ENCODE measurements around the gene EMB.
"Not testable (repeated sequence)": the region's sequence is repeated elsewhere in the genome, so short reads cannot be mapped to it uniquely, and the experiment has no call there.

Gene EMB, protein sequence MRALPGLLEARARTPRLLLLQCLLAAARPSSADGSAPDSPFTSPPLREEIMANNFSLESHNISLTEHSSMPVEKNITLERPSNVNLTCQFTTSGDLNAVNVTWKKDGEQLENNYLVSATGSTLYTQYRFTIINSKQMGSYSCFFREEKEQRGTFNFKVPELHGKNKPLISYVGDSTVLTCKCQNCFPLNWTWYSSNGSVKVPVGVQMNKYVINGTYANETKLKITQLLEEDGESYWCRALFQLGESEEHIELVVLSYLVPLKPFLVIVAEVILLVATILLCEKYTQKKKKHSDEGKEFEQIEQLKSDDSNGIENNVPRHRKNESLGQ

DNA sequence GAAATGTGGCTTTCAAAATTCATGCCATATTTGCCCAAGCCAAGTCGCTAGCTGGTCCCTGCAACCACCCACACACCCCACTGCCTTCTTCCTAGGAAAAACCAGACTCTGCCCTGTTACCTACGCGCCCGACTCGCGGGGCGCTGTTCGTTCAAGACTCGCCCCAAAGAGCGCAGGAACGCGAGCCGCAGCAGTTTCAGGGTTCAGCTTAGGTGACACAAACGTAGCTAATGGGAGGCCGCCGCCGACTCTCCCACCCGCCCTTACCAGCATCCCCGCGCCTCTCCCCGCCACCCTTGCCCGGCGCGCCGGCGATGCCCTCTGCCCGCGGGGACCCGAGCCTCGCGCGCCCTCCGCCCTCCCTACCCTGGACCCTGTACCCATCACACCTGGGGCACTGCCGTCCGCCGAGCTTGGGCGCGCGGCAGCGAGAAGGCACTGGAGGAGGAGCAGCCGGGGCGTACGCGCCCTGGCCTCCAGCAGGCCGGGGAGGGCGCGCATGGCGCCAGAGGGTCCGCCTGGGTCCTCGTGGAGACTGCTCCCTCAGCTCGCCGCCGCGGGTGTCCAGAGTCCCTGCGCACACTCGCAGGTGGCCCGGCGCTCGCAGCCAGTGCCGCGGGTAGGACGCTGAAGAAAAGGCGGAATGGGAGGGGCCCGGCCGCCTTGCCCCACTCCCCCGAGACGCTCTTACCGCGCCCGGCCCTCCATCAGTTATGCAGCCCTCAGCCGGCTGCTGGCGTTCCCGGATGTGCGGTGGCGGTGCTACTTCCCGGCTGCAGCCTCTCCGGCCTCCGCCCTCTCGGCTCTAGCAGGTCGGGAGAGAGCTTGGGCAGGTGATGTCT is at the start of gene EMB:
TSS of gene EMB (minus strand) at position 638 of the 842 bp plus-strand sequence. CDS start at position 501, 137 bp downstream.
- Histone ChIP-seq H3K4me3 (ENCODE audit: low read depth in 1 of 5, low read length in 5 of 5) (peak within 1 kb of the TSS; percentile 55 to 67 (median 57)), H3K27ac (ENCODE audit: low read depth, low read length) (no peak within 1 kb of the TSS), H3K9me3 (ENCODE audit: control insufficient read depth in 5 of 5, low read length in 5 of 5) (no peaks in the 10 kb centered on the region), H3K4me1 (ENCODE audit: control insufficient read depth in 5 of 5, insufficient read depth in 5 of 5, low read length in 5 of 5) (peaks cover 0 to 11% (median 0%) of the 10 kb centered on the region in 5 donors), H3K27me3 (ENCODE audit: control insufficient read depth in 5 of 5, insufficient read depth in 4 of 5, low read length in 5 of 5) (peaks cover 0 to 7% (median 2%) of the 10 kb centered on the region in 5 donors), H3K9ac (ENCODE audit: low read length in 5 of 5) (peak within 1 kb of the TSS in 2 of 5 donors; percentile 17 to 55), H3K36me3 (ENCODE audit: control insufficient read depth in 5 of 5, insufficient read depth in 5 of 5, low read length in 5 of 5) (no peaks in the 10 kb centered on the region)

DNA sequence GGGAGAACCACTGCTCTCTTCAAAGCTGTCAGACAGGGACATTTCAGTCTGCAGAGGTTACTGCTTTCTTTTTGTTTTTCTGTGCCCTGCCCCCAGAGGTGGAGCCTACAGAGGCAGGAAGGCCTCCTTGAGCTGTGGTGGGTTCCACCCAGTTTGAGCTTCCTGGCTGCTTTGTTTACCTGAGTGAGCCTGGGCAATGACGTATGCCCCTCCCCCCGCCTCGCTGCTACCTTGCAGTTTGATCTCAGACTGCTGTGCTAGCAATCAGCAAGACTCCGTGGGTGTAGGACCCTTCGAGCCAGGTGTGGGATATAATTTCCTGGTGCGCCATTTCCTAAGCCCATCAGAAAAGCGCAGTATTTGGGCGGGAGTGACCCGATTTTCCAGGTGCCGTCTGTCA is 48.4 kb upstream of the EMB start:
- H3K9ac ChIP-seq (ENCODE audit: low read length in 5 of 5); H3K27me3 ChIP-seq (ENCODE audit: control insufficient read depth in 5 of 5, insufficient read depth in 4 of 5, low read length in 5 of 5); H3K27ac ChIP-seq (ENCODE audit: low read depth, low read length); H3K4me1 ChIP-seq (ENCODE audit: control insufficient read depth in 5 of 5, insufficient read depth in 5 of 5, low read length in 5 of 5); H3K36me3 ChIP-seq (ENCODE audit: control insufficient read depth in 5 of 5, insufficient read depth in 5 of 5, low read length in 5 of 5); H3K9me3 ChIP-seq (ENCODE audit: control insufficient read depth in 5 of 5, low read length in 5 of 5); H3K4me3 ChIP-seq (ENCODE audit: low read depth in 1 of 5, low read length in 5 of 5): not testable (repeated sequence)

DNA sequence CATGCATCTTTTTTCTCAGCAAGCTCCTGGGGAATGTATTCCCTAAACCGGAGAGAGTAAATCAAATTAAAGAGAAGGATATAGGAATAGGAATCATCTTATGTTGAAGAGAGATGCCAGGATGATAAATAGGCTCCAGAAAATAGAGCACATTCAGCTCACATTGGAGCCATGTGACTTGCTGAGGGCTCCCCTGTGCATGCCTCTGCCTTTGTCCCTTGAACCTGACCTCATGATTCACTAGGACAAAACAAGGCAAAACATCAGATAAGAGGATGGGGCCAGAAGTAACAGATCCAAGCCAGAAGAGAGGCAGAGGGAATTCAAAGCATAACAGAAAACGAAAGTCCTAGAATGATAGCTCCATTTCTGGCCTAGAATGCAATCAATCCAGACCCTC is 37.7 kb upstream of the EMB start:
- H3K4me3 ChIP-seq (ENCODE audit: low read depth in 1 of 5, low read length in 5 of 5); H3K27ac ChIP-seq (ENCODE audit: low read depth, low read length); H3K36me3 ChIP-seq (ENCODE audit: control insufficient read depth in 5 of 5, insufficient read depth in 5 of 5, low read length in 5 of 5); H3K9me3 ChIP-seq (ENCODE audit: control insufficient read depth in 5 of 5, low read length in 5 of 5); H3K27me3 ChIP-seq (ENCODE audit: control insufficient read depth in 5 of 5, insufficient read depth in 4 of 5, low read length in 5 of 5); H3K9ac ChIP-seq (ENCODE audit: low read length in 5 of 5); H3K4me1 ChIP-seq (ENCODE audit: control insufficient read depth in 5 of 5, insufficient read depth in 5 of 5, low read length in 5 of 5): not testable (repeated sequence)

DNA sequence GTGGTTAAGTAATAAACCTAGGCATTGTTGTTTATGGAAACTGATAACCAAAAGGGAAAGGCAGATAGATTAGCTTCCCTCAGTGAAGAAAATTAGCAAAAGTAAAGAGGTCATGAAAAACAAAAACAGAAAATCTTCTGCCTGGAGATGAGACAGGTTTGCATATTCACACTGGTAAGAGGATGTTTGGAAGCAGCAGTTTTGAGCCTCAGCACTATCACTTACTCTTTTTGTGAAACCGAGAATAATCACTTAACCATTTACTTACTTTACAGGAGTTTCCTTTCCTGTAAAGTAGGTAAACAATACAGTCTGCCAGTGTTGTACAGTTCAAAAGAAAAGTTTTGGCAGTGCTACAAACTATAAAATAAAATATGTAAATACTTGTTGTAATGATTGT is 35.5 kb upstream of the EMB start:
- Histone ChIP-seq H3K36me3 (ENCODE audit: control insufficient read depth in 5 of 5, insufficient read depth in 5 of 5, low read length in 5 of 5) (no peaks in the 10 kb centered on the region), H3K27me3 (ENCODE audit: control insufficient read depth in 5 of 5, insufficient read depth in 4 of 5, low read length in 5 of 5) (no peaks in the 10 kb centered on the region), H3K9ac (ENCODE audit: low read length in 5 of 5) (no peak overlapping the region), H3K4me3 (ENCODE audit: low read depth in 1 of 5, low read length in 5 of 5) (no peak overlapping the region), H3K9me3 (ENCODE audit: control insufficient read depth in 5 of 5, low read length in 5 of 5) (no peaks in the 10 kb centered on the region), H3K27ac (ENCODE audit: low read depth, low read length) (no peak overlapping the region), H3K4me1 (ENCODE audit: control insufficient read depth in 5 of 5, insufficient read depth in 5 of 5, low read length in 5 of 5) (no peaks in the 10 kb centered on the region)

DNA sequence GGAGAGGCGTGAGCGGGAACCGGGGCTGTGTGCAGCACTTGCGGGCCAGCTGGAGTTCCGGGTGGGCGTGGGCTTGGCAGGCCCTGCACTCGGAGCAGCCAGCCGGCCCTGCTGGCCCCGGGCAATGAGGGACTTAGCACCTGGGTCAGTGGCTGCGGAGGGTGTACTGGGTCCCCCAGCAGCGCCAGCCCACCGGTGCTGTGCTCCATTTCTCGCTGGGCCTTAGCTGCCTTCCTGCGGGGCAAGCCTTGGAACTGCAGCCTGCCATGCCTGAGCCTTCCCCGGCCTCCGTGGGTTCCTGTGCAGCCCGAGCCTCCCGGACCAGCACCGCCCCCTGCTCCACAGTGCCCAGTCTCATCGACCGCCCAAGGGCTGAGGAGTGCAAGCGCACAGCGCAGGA is 23.9 kb upstream of the EMB start:
- H3K9ac ChIP-seq (ENCODE audit: low read length in 5 of 5); H3K27ac ChIP-seq (ENCODE audit: low read depth, low read length): not testable (repeated sequence)

DNA sequence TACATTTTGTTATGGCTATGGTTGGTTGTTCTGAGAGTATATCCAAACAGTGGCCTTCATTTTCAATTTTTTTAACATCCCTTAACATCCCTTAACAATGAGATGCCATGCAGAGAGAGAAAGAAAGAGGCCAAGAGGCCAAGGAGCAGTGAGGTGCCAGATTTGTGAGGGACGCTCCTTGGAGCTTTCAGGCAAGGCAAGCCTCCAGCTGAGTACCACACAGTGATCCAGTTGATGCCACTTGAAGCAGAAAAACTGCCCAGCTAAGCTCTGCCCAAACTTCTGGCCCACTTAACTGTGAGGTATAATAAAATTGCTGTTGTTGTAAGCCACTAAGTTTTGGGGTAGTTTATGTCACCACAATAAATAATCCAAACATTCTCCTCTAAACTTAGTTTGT is 22.6 kb upstream of the EMB start:
- Histone ChIP-seq H3K4me1 (ENCODE audit: control insufficient read depth in 5 of 5, insufficient read depth in 5 of 5, low read length in 5 of 5) (no peaks in the 10 kb centered on the region), H3K9ac (ENCODE audit: low read length in 5 of 5) (no peak overlapping the region), H3K27me3 (ENCODE audit: control insufficient read depth in 5 of 5, insufficient read depth in 4 of 5, low read length in 5 of 5) (no peaks in the 10 kb centered on the region), H3K36me3 (ENCODE audit: control insufficient read depth in 5 of 5, insufficient read depth in 5 of 5, low read length in 5 of 5) (no peaks in the 10 kb centered on the region), H3K9me3 (ENCODE audit: control insufficient read depth in 5 of 5, low read length in 5 of 5) (peaks cover 0 to 4% (median 0%) of the 10 kb centered on the region in 5 donors), H3K27ac (ENCODE audit: low read depth, low read length) (no peak overlapping the region), H3K4me3 (ENCODE audit: low read depth in 1 of 5, low read length in 5 of 5) (no peak overlapping the region)

More for the DNA sequence above, 23.9 kb upstream of the EMB start:
- H3K27me3 ChIP-seq (ENCODE audit: control insufficient read depth in 5 of 5, insufficient read depth in 4 of 5, low read length in 5 of 5); H3K36me3 ChIP-seq (ENCODE audit: control insufficient read depth in 5 of 5, insufficient read depth in 5 of 5, low read length in 5 of 5); H3K4me1 ChIP-seq (ENCODE audit: control insufficient read depth in 5 of 5, insufficient read depth in 5 of 5, low read length in 5 of 5); H3K9me3 ChIP-seq (ENCODE audit: control insufficient read depth in 5 of 5, low read length in 5 of 5); H3K4me3 ChIP-seq (ENCODE audit: low read depth in 1 of 5, low read length in 5 of 5): not testable (repeated sequence)

DNA sequence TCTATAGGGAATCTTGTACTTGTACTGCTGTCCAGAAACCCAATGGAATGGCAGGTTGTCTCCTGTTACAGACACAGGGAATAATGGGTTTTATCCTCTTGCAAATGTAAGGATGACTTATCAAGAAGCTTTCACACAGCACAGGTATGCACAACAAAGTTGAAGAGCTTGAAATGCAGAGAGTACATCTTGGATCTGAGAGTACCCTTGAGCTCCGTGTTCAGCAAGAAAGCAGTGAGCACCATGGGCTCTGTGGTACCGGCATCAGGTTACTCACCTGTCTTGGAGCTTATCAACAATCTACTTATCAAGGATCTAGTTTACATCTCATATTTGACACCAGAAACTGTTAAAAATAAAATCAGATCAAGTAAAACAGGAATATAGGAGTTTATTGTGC is 22.0 kb upstream of the EMB start:
- H3K36me3 ChIP-seq (ENCODE audit: control insufficient read depth in 5 of 5, insufficient read depth in 5 of 5, low read length in 5 of 5), result no peaks in the 10 kb centered on the region
- no peak overlapping the region for H3K4me3 ChIP-seq (ENCODE audit: low read depth in 1 of 5, low read length in 5 of 5)
- H3K4me1 ChIP-seq (ENCODE audit: control insufficient read depth in 5 of 5, insufficient read depth in 5 of 5, low read length in 5 of 5), result no peaks in the 10 kb centered on the region
- H3K27me3 ChIP-seq (ENCODE audit: control insufficient read depth in 5 of 5, insufficient read depth in 4 of 5, low read length in 5 of 5), result no peaks in the 10 kb centered on the region
- H3K9ac ChIP-seq (ENCODE audit: low read length in 5 of 5), result no peak overlapping the region
- no peak overlapping the region for H3K27ac ChIP-seq (ENCODE audit: low read depth, low read length)
- H3K9me3 ChIP-seq (ENCODE audit: control insufficient read depth in 5 of 5, low read length in 5 of 5), result peaks cover 0 to 4% (median 0%) of the 10 kb centered on the region in 5 donors

DNA sequence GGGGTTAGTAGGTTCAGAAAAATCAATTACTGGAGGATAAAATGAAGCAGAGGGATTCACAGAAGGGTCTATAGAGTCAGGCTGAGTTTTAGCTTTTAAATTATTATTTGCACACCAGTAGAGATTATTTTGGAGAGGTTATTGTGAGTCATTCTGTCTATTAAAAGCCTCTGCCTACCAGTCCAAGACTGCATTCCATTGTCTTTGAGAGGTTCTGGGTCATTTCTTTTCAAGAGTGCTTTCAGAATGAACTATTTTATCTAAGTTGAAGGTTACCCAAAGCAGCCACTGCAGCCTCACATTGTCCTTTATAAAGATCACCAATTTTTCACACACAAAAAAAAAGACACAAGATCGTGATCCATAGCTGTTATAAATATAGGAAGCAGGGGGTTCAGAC is 21.5 kb upstream of the EMB start:
- not testable (repeated sequence) for H3K27me3 ChIP-seq (ENCODE audit: control insufficient read depth in 5 of 5, insufficient read depth in 4 of 5, low read length in 5 of 5); H3K9me3 ChIP-seq (ENCODE audit: control insufficient read depth in 5 of 5, low read length in 5 of 5); H3K27ac ChIP-seq (ENCODE audit: low read depth, low read length); H3K36me3 ChIP-seq (ENCODE audit: control insufficient read depth in 5 of 5, insufficient read depth in 5 of 5, low read length in 5 of 5); H3K4me1 ChIP-seq (ENCODE audit: control insufficient read depth in 5 of 5, insufficient read depth in 5 of 5, low read length in 5 of 5); H3K9ac ChIP-seq (ENCODE audit: low read length in 5 of 5); H3K4me3 ChIP-seq (ENCODE audit: low read depth in 1 of 5, low read length in 5 of 5)

DNA sequence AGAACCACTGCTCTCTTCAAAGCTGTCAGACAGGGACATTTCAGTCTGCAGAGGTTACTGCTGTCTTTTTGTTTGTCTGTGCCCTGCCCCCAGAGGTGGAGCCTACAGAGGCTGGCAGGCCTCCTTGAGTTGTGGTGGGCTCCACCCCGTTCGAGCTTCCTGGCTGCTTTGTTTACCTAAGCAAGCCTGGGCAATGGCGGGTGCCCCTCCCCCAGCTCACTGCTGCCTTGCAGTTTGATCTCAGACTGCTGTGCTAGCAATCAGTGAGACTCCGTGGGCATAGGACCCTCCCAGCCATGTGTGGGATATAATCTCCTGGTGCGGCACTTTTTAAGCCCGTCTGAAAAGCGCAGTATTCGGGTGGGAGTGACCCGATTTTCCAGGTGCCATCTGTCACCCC is 17.3 kb upstream of the EMB start:
- H3K27ac ChIP-seq (ENCODE audit: low read depth, low read length); H3K4me3 ChIP-seq (ENCODE audit: low read depth in 1 of 5, low read length in 5 of 5); H3K9me3 ChIP-seq (ENCODE audit: control insufficient read depth in 5 of 5, low read length in 5 of 5); H3K9ac ChIP-seq (ENCODE audit: low read length in 5 of 5); H3K36me3 ChIP-seq (ENCODE audit: control insufficient read depth in 5 of 5, insufficient read depth in 5 of 5, low read length in 5 of 5); H3K4me1 ChIP-seq (ENCODE audit: control insufficient read depth in 5 of 5, insufficient read depth in 5 of 5, low read length in 5 of 5); H3K27me3 ChIP-seq (ENCODE audit: control insufficient read depth in 5 of 5, insufficient read depth in 4 of 5, low read length in 5 of 5): not testable (repeated sequence)

DNA sequence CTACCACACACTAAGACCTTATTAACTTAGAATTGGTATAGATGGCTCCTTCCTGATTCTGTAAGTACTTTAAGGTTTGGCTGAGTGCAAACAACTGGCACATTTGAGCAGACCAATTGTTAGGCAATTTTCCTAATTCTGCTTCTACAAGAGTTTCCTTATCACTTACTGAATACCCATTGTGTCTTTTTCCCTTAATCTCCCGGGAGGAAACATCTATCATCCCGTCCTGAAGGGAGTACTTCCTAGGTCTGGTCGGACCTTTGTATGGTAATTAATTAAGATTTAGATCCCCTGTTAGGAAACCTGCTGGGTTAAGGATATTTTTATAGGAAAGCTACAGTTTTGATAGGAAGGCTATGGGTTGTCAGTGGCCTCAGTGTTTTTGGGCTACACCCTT is 8.2 kb upstream of the EMB start:
- H3K27me3 ChIP-seq (ENCODE audit: control insufficient read depth in 5 of 5, insufficient read depth in 4 of 5, low read length in 5 of 5); H3K4me1 ChIP-seq (ENCODE audit: control insufficient read depth in 5 of 5, insufficient read depth in 5 of 5, low read length in 5 of 5); H3K9me3 ChIP-seq (ENCODE audit: control insufficient read depth in 5 of 5, low read length in 5 of 5); H3K36me3 ChIP-seq (ENCODE audit: control insufficient read depth in 5 of 5, insufficient read depth in 5 of 5, low read length in 5 of 5); H3K9ac ChIP-seq (ENCODE audit: low read length in 5 of 5); H3K27ac ChIP-seq (ENCODE audit: low read depth, low read length); H3K4me3 ChIP-seq (ENCODE audit: low read depth in 1 of 5, low read length in 5 of 5): not testable (repeated sequence)

All from subcutaneous abdominal adipose tissue (tissue), 5 donors.